ENCODE data around the gene ST6GAL1.
"Not testable (repeated sequence)": the region's sequence is repeated elsewhere in the genome, so short reads cannot be mapped to it uniquely, and the experiment has no call there.

Gene ST6GAL1

GRCh38 chr3:186930143-186930640 is at the start of gene ST6GAL1:
Gene ST6GAL1 (plus strand): TSS chr3:186930526. CDS start chr3:187042704, 112,178 bp downstream.
- no peak for DNase-seq

DNA sequence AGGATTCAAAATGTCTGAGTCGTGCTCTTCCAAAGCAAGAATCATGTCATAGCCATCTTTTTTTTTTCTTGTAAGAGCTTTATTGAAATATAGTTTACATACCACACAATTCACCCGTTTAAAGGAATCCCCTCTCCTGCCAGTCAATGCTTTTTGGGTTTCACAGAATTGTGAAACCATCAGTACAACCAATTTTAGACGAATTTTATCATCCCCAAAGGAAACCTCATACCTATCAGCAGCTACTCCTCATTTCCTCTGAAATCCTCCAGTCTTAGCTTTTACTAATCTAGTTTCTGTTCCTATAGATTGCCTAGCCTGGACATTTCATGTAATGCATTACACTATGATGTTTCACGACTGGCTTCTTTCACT is 48.2 kb upstream of the ST6GAL1 start:
- no peak for DNase-seq

DNA sequence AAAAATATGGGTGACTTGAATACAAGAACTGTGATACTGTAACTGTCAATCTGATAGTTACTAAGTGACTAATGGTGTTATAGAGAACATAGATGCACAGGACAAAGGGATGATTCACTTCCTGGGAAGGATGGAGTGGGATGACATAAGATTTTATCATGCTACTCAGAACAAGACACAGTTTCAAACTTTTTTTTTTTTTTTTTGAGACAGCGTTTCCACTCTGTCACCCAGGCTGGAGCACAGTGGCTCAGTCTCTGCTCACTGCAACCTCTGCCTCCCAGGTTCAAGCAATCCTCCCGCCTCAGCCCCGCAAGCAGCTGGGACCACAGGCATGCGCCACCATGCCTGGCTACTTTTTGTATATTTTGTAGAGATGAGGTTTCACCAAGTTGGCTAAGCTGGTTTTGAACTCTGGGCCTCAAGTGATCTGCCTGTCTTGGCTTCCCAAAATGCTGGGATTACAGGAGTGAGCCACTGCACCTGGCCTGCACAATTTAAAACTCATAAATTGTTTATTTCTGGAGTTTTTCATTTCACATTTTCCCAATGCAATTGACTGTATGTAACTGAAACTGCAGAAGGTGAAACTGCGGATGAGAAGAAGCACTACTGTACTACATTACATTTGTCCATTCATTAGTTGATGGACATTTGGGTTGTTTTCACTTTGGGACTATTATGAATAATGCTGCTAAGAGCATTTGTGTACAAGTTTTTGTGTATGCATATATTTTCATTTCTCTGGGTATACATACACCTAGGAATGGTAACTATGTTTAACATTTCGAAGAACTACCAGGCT is 47.2 kb upstream of the ST6GAL1 start:
- DNase-seq, result no peak

GRCh38 chr3:186883686-186884058 is 46.7 kb upstream of the ST6GAL1 start:
- DNase-seq, result no peak

DNA sequence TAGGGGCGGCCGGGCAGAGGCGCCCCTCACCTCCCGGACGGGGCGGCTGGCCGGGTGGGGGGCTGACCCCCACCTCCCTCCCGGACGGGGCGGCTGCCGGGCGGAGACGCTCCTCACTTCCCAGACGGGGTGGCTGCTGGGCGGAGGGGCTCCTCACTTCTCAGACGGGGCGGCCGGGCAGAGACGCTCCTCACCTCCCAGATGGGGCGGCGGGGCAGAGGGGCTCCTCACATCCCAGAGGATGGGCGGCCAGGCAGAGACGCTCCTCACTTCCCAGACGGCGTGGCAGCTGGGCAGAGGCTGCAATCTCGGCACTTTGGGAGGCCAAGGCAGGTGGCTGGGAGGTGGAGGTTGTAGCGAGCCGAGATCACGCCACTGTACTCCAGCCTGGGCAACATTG is 45.5 kb upstream of the ST6GAL1 start:
- not testable (repeated sequence) for DNase-seq

DNA sequence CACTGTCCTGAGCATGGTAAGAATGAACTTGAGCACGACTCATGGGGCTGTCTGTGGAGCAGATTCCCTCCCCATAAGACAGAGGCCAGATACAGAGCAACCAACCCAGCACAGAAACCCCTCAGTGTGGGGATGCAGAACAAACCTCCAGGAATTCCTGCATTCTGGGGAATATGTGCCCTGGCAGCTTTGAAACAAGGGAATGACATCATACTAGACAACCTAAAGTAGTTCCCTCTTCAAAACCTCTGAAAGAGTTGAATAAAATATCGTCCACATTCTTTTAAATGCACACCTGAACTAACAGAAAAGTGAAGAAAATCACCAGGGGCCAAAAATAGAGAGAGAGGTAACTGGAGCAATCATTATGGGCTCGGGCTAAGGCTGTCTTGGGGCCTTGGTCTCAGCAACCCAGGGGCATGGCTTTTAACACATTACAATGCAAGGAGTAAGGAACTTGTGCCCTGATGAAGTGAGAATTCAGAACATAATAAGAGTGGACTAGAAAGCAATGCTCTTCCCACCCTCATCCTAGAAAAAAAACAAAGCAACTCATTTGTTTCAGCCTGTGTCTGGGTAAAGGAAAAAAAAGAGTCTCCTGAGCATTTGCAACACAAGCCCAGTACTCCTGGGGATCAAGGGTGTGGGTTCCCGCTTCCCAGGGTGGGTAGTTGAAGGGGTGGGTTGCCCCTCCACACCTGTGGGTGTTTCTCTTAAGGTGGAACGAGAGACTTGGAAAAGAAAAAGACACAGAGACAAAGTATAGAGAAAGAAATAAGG is 43.9 kb upstream of the ST6GAL1 start:
- no peak for DNase-seq

DNA sequence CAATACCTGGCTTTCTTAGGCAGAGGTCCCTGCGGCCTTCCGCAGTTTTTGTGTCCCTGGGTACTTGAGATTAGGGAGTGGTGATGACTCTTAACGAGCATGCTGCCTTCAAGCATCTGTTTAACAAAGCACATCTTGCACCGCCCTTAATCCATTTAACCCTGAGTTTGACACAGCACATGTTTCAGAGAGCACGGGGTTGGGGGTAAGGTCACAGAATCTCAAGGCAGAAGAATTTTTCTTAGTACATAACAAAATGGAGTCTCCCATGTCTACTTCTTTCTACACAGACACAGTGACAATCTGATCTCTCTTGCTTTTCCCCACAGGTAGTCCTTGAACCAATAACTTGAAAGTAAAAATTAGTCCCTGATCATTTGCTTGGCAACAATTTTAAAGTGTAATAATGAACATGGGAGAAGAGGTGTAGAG is 42.8 kb upstream of the ST6GAL1 start:
- not testable (repeated sequence) for DNase-seq

DNA sequence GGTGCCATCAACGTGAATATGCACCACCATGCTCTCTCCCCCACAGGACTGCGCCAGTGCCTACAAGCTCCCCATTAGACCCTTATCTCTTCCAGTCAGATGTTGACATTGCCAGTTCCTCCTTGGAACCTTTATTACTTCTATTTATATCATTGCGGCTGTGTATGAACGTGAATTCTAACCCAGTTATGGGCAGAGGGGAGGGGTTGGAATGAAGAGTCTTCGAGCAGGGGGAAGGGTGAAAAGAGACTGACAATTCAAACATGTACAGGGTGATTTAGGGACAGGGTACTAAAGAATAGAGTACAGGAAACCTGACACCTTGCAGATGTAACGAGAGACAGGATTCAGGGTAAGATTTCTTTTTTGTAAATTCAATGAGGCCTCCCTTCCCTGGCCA is 41.8 kb upstream of the ST6GAL1 start:
- no peak for DNase-seq

GRCh38 chr3:186889698-186890097 is 40.6 kb upstream of the ST6GAL1 start:
- DNase-seq, result not testable (repeated sequence)

- DNase-seq, result no peak
Observed at GRCh38 chr3:186890911-186891310, 39.4 kb upstream of the ST6GAL1 start.

- DNase-seq, result not testable (repeated sequence)
Observed at GRCh38 chr3:186893071-186893470, 37.3 kb upstream of the ST6GAL1 start.

DNA sequence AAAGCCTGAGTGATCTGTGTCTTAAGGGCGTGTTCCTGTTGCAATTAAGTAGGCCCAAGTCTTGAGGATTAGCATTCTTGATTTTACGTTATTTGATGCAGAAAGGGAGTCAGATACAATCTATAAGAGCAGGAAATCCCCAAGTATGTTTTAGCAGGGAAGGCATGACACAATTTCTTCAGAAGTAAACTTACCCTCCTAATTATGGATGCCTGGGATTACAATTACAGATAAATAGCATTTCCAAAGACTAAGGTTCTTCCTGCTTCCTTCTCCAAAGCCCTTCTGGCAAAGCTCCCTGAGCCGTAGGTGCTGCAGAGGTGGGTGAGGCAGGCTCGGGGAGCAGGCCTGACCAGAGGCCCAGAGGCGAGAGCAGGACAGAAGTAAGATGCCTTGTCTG is 34.9 kb upstream of the ST6GAL1 start:
- DNase-seq, result no peak

DNA sequence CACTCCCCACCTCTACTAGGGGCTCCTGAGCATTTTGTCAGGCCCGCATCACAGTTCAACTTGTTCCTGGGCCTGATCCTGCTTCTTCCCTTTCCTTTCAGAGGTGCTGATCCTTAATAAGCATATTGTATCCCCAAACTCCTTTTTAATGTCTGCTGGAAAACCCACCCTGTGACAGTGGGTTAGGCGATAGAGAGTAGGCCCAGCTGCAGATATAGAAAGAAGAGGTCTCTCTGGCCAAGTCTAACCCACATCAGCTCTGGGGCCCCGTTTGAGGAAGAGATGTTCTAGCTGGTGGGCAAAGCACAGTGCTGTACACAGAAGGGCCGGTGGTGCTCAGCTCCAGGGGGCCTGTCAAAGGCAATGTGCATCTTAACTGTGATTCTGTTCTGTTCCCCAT is 34.3 kb upstream of the ST6GAL1 start:
- DNase-seq, result no peak

DNA sequence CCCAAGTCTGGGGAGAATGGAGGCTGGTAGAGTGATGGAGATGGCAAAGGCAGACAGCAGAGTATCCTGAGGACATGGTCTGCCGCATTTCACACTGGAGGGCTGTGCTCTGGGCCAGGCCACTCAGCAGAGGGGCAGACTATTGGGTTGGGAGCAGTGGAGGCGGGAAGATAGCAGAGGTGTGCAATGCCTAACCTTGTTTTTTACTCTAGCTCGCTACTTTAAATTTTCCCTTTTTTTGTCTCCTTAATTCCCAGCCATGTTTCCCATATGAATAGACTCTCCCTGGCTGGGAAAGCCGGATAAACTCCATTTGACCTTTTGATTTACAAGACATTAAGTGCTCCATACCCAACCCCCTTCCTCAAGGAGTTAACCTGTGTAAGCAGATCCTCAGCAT is 33.5 kb upstream of the ST6GAL1 start:
- no peak for DNase-seq

DNA sequence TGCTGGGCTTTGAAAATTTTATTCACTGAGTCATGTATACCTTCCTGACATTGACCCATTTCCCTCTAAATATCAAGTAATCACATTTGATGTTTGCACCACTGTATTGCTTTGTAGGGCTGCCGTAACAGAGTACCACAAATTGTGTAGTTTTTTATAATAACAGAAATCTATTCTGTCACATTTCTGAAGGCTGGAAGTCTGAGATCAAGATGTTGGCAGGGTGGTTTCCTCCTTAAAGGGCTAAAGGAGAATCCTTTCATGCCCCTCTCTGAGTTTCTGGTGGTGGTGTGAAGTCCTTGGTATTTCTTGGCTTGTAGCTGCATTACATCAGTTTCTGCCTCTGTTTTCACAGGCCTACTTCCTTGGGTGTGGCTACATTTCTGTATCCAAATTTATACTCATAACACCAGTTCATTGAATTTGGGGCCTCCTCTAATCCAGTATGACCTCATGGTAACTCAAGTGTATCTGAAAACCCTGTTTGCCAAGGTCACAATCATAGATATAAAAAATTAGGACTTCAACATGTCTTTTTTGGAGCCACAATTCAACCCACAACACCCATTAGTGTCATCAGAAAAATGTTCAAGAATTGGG is 29.1 kb upstream of the ST6GAL1 start:
- DNase-seq, result no peak

- DNase-seq, result no peak
Observed at GRCh38 chr3:186902154-186902553, 28.2 kb upstream of the ST6GAL1 start.

- DNase-seq, result no peak
Observed at GRCh38 chr3:186902713-186903112, 27.6 kb upstream of the ST6GAL1 start.

GRCh38 chr3:186903676-186904075 is 26.6 kb upstream of the ST6GAL1 start:
- not testable (repeated sequence) for DNase-seq

DNA sequence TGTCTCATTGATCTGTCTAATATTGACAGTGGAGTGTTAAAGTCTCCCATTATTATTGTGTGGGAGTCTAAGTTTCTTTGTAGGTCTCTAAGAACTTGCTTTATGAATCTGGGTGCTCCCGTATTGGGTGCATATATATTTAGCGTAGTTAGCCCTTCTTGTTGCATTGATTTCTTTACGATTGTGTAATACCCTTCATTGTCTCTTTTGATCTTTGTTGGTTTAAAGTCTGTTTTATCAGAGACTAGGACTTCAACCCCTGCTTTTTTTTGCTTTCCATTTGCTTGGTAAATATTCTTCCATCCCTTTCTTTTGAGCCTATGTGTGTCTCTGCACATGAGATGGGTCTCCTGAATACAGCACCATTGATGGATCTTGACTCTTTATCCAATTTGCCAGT is 23.3 kb upstream of the ST6GAL1 start:
- not testable (repeated sequence) for DNase-seq

GRCh38 chr3:186909078-186909853 is 21.1 kb upstream of the ST6GAL1 start:
- DNase-seq, result no peak

GRCh38 chr3:186915806-186916796 is 14.2 kb upstream of the ST6GAL1 start:
- no peak for DNase-seq
